ENCODE data around the gene XIAP.

The XIAP gene

DNA sequence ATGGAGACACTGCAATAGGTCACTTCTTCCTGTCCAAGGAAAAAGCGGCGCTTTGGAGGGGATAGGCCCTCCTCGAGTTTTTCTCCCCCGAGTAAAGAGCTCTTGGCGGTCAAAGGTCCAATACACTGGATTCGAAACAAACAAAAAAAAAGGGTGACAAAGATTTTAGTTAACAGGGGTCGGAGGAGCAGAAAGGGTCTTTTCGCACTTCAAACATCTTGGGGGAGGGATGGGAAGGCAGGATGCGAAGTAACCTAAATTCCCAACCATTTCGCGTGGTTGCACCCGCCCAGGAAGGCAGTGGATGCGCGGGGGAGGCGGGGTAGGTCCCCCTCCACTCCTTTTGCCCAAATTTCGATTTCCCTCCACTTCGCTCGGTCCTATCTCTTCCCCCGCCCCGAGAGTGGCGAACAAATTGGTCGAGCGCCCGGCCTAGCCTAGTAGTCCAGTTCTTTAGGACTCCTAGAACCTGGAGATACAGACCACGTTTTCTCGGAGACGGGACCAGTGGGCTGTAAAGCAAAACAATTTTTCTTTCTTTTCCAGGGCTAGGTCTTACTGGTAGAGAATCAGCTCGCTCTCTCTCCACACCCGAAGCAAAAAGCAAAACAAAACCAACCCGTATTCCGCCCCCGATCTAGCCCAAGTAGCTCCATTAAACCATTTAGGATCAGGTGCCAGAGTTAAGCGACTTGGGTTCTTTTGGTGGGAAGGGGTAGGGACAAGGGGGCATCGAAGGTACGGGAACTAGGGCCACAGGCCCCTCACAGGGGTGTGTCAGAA is 99.6 kb downstream of the XIAP start:
- peak; percentile 15 for DNase-seq
- Histone ChIP-seq H3K4me1 (ENCODE audit: low read length) (no peaks in the 10 kb centered on the region), H3K36me3 (replicated peaks; ENCODE audit: insufficient read depth, low read length) (no peaks in the 10 kb centered on the region), H3F3A (ENCODE audit: insufficient read depth, low read length) (peaks cover 21% of the 10 kb centered on the region), H3K9ac (ENCODE audit: low read length) (peak overlapping the region; percentile 79), H3K27ac (ENCODE audit: low read length) (peak overlapping the region; percentile 66; the same call in 1 of the 2 replicates), H3K79me2 (ENCODE audit: low read length) (peaks cover 33% of the 10 kb centered on the region), H3K9me3 (replicated peaks; ENCODE audit: insufficient read depth, low read length) (no peaks in the 10 kb centered on the region), H3K4me3 (ENCODE audit: low read length) (peak overlapping the region; percentile 77), H2AFZ (ENCODE audit: low read length) (peak overlapping the region; percentile 78), H4K20me1 (ENCODE audit: insufficient read depth, low read length) (peaks cover 3% of the 10 kb centered on the region; the same call in 1 of the 2 replicates), H3K27me3 (replicated peaks; ENCODE audit: insufficient read depth, low read length) (no peaks in the 10 kb centered on the region), H3K4me2 (ENCODE audit: low read depth, low read length) (peak overlapping the region; percentile 78), H3K9me2 (replicated peaks; ENCODE audit: insufficient read depth, low read length) (no peaks in the 10 kb centered on the region)
- no peak for TF ChIP-seq EZH2 (optimal IDR thresholded peaks at IDR 0.05; ENCODE audit: low read depth, low read length)

DNA sequence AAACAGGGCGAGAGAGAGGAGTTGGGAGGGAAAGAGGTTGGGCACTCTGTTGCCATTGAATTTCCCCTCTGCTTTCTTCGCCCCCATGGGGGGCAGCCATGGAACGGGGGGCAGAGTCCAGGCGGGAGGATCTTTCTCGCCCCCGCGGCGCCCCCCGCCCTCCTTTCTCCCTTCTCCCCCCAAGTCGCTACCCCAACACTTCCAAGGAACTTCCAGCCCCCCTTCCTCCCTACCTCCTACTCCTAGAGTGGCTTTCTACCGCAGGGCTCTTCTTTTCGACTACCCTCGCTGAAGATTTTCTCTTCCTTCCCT is 101.1 kb downstream of the XIAP start:
- H3K9me2 ChIP-seq (replicated peaks; ENCODE audit: insufficient read depth, low read length): no peaks in the 10 kb centered on the region
- H3K4me2 ChIP-seq (ENCODE audit: low read depth, low read length): peak overlapping the region; percentile 55
- no peak for TF ChIP-seq EZH2 (optimal IDR thresholded peaks at IDR 0.05; ENCODE audit: low read depth, low read length)
- TF ChIP-seq, protein P1, sequence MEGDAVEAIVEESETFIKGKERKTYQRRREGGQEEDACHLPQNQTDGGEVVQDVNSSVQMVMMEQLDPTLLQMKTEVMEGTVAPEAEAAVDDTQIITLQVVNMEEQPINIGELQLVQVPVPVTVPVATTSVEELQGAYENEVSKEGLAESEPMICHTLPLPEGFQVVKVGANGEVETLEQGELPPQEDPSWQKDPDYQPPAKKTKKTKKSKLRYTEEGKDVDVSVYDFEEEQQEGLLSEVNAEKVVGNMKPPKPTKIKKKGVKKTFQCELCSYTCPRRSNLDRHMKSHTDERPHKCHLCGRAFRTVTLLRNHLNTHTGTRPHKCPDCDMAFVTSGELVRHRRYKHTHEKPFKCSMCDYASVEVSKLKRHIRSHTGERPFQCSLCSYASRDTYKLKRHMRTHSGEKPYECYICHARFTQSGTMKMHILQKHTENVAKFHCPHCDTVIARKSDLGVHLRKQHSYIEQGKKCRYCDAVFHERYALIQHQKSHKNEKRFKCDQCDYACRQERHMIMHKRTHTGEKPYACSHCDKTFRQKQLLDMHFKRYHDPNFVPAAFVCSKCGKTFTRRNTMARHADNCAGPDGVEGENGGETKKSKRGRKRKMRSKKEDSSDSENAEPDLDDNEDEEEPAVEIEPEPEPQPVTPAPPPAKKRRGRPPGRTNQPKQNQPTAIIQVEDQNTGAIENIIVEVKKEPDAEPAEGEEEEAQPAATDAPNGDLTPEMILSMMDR (IDR thresholded peaks at IDR 0.05; ENCODE audit: low read length): no peak
- TF ChIP-seq EZH2phosphoT487 (IDR thresholded peaks at IDR 0.05; ENCODE audit: low read length): no peak
- H3K4me1 ChIP-seq (ENCODE audit: low read length): no peaks in the 10 kb centered on the region
- H3K79me2 ChIP-seq (ENCODE audit: low read length): peaks cover 47% of the 10 kb centered on the region
- H3K9me3 ChIP-seq (replicated peaks; ENCODE audit: insufficient read depth, low read length): no peaks in the 10 kb centered on the region
- no peaks in the 10 kb centered on the region for H3K27me3 ChIP-seq (replicated peaks; ENCODE audit: insufficient read depth, low read length)
- peak overlapping the region; percentile 95 for H3K27ac ChIP-seq (ENCODE audit: low read length)
- no peaks in the 10 kb centered on the region for H3K36me3 ChIP-seq (replicated peaks; ENCODE audit: insufficient read depth, low read length)
- peaks cover 21% of the 10 kb centered on the region for H3F3A ChIP-seq (ENCODE audit: insufficient read depth, low read length)
- peak overlapping the region; percentile 99 for H3K9ac ChIP-seq (ENCODE audit: low read length)
- H4K20me1 ChIP-seq (ENCODE audit: insufficient read depth, low read length): peaks cover 9% of the 10 kb centered on the region; the same call in 1 of the 2 replicates
- H3K4me3 ChIP-seq (ENCODE audit: low read length): peak overlapping the region; percentile 85
- peak overlapping the region; percentile 67 for H2AFZ ChIP-seq (ENCODE audit: low read length)
- DNase-seq: no peak

DNA sequence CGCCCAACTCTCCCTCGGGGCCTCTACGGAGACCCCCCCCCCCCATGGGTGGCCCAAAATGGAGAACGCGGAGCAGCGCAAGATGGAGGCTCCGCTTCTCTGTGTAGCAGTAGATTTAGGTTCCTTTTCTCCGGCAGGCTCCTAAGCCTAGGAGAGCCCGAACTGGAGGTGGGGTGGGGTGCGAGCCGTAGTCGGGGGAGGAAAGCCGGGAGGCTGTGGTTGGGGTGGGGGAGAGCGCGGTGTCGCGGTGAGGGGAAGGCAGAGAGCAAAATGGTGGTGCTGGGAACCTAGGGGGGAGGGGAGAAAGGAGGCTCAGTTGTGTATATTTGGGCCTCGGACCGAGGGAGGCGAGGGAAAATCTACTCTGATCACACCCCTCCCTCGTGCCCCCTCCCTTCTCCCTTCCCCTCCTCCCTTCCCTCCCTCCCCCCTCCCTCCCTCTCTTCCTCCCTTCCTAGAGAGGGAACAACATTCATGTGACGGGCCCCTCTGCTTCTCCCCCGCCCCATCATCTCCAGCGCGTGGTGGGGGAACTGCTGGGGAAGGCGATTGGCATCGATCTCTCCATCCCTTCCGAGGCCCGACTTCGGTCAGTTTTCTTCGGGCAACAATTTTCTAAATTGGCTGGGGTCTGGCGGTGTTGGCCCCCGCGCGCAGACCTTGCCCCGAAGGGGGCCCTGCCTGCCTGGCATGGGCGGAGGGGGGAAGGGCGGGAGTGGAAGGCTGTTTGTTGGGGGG is 101.6 kb downstream of the XIAP start, which contains the start of gene STAG2:
STAG2 (plus strand) TSS at position 439 of the 738 bp plus-strand sequence. CDS start 60,922 bp downstream, outside the sequence.
- peak; percentile 44 for DNase-seq
- peaks cover 21% of the 10 kb centered on the region for H3F3A ChIP-seq (ENCODE audit: insufficient read depth, low read length)
- no peaks in the 10 kb centered on the region for H3K27me3 ChIP-seq (replicated peaks; ENCODE audit: insufficient read depth, low read length)
- peaks cover 53% of the 10 kb centered on the region for H3K79me2 ChIP-seq (ENCODE audit: low read length)
- TF ChIP-seq EZH2 (optimal IDR thresholded peaks at IDR 0.05; ENCODE audit: low read depth, low read length) (no peak), EZH2phosphoT487 (IDR thresholded peaks at IDR 0.05; ENCODE audit: low read length) (no peak)
- TF ChIP-seq, protein P1 (IDR thresholded peaks at IDR 0.05; ENCODE audit: low read length): no peak
- H3K4me1 ChIP-seq (ENCODE audit: low read length): no peaks in the 10 kb centered on the region
- H3K9ac ChIP-seq (ENCODE audit: low read length): peak within 1 kb of the TSS; percentile 99
- H2AFZ ChIP-seq (ENCODE audit: low read length): peak within 1 kb of the TSS; percentile 67
- peak within 1 kb of the TSS; percentile 85 for H3K4me3 ChIP-seq (ENCODE audit: low read length)
- peak within 1 kb of the TSS; percentile 95 for H3K27ac ChIP-seq (ENCODE audit: low read length)
- H4K20me1 ChIP-seq (ENCODE audit: insufficient read depth, low read length): peaks cover 9% of the 10 kb centered on the region; the same call in 1 of the 2 replicates
- H3K9me2 ChIP-seq (replicated peaks; ENCODE audit: insufficient read depth, low read length): no peaks in the 10 kb centered on the region
- peak within 1 kb of the TSS; percentile 55 for H3K4me2 ChIP-seq (ENCODE audit: low read depth, low read length)
- H3K9me3 ChIP-seq (replicated peaks; ENCODE audit: insufficient read depth, low read length): no peaks in the 10 kb centered on the region
- H3K36me3 ChIP-seq (replicated peaks; ENCODE audit: insufficient read depth, low read length): no peaks in the 10 kb centered on the region
